ENCODE results near the gene TPSAB1.

DNA sequence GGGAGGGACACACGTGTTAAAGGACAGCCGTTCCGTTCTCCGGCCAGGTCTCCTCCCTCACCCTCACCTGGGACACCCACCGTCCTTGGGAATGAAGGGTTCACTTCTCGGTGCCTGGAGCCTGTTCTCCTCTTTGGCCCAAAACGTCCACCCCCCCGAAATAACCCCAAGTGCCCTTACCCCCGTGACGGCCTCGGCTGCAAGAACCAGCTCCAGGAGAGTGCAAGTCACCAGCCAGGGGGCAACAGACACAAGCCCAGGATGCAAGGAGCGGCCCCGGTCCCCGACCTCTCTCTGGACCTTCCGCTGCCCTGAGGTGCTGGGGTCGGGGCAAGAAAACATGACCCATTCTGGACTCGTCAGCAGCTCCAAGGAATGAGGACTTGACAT lies 49.0 kb downstream of the TPSAB1 start:
- TF ChIP-seq, protein P1, sequence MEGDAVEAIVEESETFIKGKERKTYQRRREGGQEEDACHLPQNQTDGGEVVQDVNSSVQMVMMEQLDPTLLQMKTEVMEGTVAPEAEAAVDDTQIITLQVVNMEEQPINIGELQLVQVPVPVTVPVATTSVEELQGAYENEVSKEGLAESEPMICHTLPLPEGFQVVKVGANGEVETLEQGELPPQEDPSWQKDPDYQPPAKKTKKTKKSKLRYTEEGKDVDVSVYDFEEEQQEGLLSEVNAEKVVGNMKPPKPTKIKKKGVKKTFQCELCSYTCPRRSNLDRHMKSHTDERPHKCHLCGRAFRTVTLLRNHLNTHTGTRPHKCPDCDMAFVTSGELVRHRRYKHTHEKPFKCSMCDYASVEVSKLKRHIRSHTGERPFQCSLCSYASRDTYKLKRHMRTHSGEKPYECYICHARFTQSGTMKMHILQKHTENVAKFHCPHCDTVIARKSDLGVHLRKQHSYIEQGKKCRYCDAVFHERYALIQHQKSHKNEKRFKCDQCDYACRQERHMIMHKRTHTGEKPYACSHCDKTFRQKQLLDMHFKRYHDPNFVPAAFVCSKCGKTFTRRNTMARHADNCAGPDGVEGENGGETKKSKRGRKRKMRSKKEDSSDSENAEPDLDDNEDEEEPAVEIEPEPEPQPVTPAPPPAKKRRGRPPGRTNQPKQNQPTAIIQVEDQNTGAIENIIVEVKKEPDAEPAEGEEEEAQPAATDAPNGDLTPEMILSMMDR (IDR thresholded peaks at IDR 0.05; ENCODE audit: low read depth, low read length), result no peak
- TF ChIP-seq EZH2phosphoT487 (IDR thresholded peaks at IDR 0.05; ENCODE audit: low read depth), result no peak
